Right forelimb (tissue), 1 donor: ENCODE results near the gene SUDS3.

Experiments
- DNase-seq: peaks from one replicate; pipeline ENCODE4 v3.0.0-alpha.2; 2018

SUDS3 gene

GRCh38 chr12:118456741-118457140, 80.4 kb downstream of the SUDS3 start:
- no peak for DNase-seq

- no peak for DNase-seq
Measured at GRCh38 chr12:118459110-118459509, 82.8 kb downstream of the SUDS3 start.

GRCh38 chr12:118463677-118464076, 87.3 kb downstream of the SUDS3 start:
- no peak for DNase-seq

- DNase-seq = no peak
Measured at GRCh38 chr12:118465706-118466105, 89.4 kb downstream of the SUDS3 start.
